Activated naive CD4-positive, alpha-beta T cell treated with anti-CD3 and anti-CD28 coated beads, Interleukin-2, amount 10 ng/mL, durations not matched to agents 7 days and 5 days (primary cell): ENCODE data around the gene MRO.
"Not testable (repeated sequence)": the region's sequence is repeated elsewhere in the genome, so short reads cannot be mapped to it uniquely, and the experiment has no call there.

Experiments used
- CTCF ChIA-PET: fragments of 350-600 bp; sonication (Branson Sonifier 250); formaldehyde crosslinking; loops from one replicate; lab custom pipeline; 2021; ENCODE audit warnings: antibody characterized with exemption; lab: Charles Lee
- DNase-seq: peaks from one replicate; pipeline ENCODE4 v3.0.0-alpha.2; 2020
- H3K27ac Mint-ChIP-seq: one replicate; pipeline ENCODE4 v1.8.0; 2021; ENCODE audit warnings: mild to moderate bottlenecking, moderate library complexity, mixed read lengths
- H3K27me3 Mint-ChIP-seq: one replicate; pipeline ENCODE4 v1.8.0; 2021; ENCODE audit warnings: mild to moderate bottlenecking, mixed read lengths
- H3K36me3 Mint-ChIP-seq: one replicate; pipeline ENCODE4 v1.8.0; 2021; ENCODE audit warnings: mixed read lengths
- H3K4me1 Mint-ChIP-seq: one replicate; pipeline ENCODE4 v1.8.0; 2021; ENCODE audit warnings: mixed read lengths
- H3K4me3 Mint-ChIP-seq: one replicate; pipeline ENCODE4 v1.8.0; 2021; ENCODE audit warnings: mild to moderate bottlenecking, moderate library complexity, mixed read lengths
- H3K9me3 Mint-ChIP-seq: one replicate; pipeline ENCODE4 v1.8.0; 2021; ENCODE audit warnings: mixed read lengths

MRO gene

GRCh38 chr18:50848991-50849390 lies 29.2 kb upstream of the MRO start:
- Mint-ChIP-seq H3K4me3 (no peak overlapping the region), H3K9me3 (no peaks in the 10 kb centered on the region), H3K27ac (no peak overlapping the region), H3K4me1 (no peaks in the 10 kb centered on the region), H3K36me3 (no peaks in the 10 kb centered on the region), H3K27me3 (peaks cover 4% of the 10 kb centered on the region)
- CTCF ChIA-PET: no interaction called here
- no peak for DNase-seq

GRCh38 chr18:50848061-50848551 lies 28.3 kb upstream of the MRO start:
- CTCF ChIA-PET: no interaction called here
- Mint-ChIP-seq H3K27me3 (peaks cover 4% of the 10 kb centered on the region), H3K27ac (no peak overlapping the region), H3K9me3 (no peaks in the 10 kb centered on the region), H3K36me3 (no peaks in the 10 kb centered on the region), H3K4me1 (no peaks in the 10 kb centered on the region), H3K4me3 (no peak overlapping the region)
- DNase-seq: no peak

- Mint-ChIP-seq H3K27ac (no peak overlapping the region), H3K36me3 (no peaks in the 10 kb centered on the region), H3K9me3 (no peaks in the 10 kb centered on the region), H3K27me3 (peaks cover 4% of the 10 kb centered on the region), H3K4me1 (no peaks in the 10 kb centered on the region), H3K4me3 (no peak overlapping the region)
- CTCF ChIA-PET: interaction anchor here (1.3 kb wide), 1 partner anchor 9 kb away, joined by 3 read pairs; no protein-coding TSS in a partner anchor
- DNase-seq: no peak
These were observed 27.4 kb upstream of the MRO start for GRCh38 chr18:50847192-50847591.

GRCh38 chr18:50844960-50845359 lies 25.1 kb upstream of the MRO start:
- H3K4me3 Mint-ChIP-seq: no peak overlapping the region
- peaks cover 12% of the 10 kb centered on the region for H3K27me3 Mint-ChIP-seq
- no peaks in the 10 kb centered on the region for H3K36me3 Mint-ChIP-seq
- H3K9me3 Mint-ChIP-seq: no peaks in the 10 kb centered on the region
- H3K4me1 Mint-ChIP-seq: no peaks in the 10 kb centered on the region
- CTCF ChIA-PET: no interaction called here
- no peak for DNase-seq
- no peak overlapping the region for H3K27ac Mint-ChIP-seq

GRCh38 chr18:50844554-50844953 lies 24.7 kb upstream of the MRO start:
- H3K4me3 Mint-ChIP-seq: no peak overlapping the region
- peaks cover 16% of the 10 kb centered on the region for H3K27me3 Mint-ChIP-seq
- H3K36me3 Mint-ChIP-seq: no peaks in the 10 kb centered on the region
- no peaks in the 10 kb centered on the region for H3K9me3 Mint-ChIP-seq
- H3K27ac Mint-ChIP-seq: no peak overlapping the region
- H3K4me1 Mint-ChIP-seq: no peaks in the 10 kb centered on the region
- no peak for DNase-seq
- CTCF ChIA-PET: no interaction called here

- Mint-ChIP-seq H3K36me3 (no peaks in the 10 kb centered on the region), H3K4me3 (no peak overlapping the region), H3K27ac (no peak overlapping the region), H3K4me1 (no peaks in the 10 kb centered on the region), H3K27me3 (peaks cover 22% of the 10 kb centered on the region), H3K9me3 (no peaks in the 10 kb centered on the region)
- no peak for DNase-seq
- CTCF ChIA-PET: no interaction called here
These were observed 23.0 kb upstream of the MRO start for GRCh38 chr18:50842846-50843245.

- no peak overlapping the region for H3K4me3 Mint-ChIP-seq
- CTCF ChIA-PET: no interaction called here
- peaks cover 21% of the 10 kb centered on the region for H3K27me3 Mint-ChIP-seq
- DNase-seq: no peak
- no peak overlapping the region for H3K27ac Mint-ChIP-seq
- peaks cover 6% of the 10 kb centered on the region for H3K4me1 Mint-ChIP-seq
- no peaks in the 10 kb centered on the region for H3K36me3 Mint-ChIP-seq
- no peaks in the 10 kb centered on the region for H3K9me3 Mint-ChIP-seq
These were observed 20.2 kb upstream of the MRO start for GRCh38 chr18:50839996-50840395.

- Mint-ChIP-seq H3K36me3 (no peaks in the 10 kb centered on the region), H3K27ac (no peak overlapping the region), H3K27me3 (peaks cover 21% of the 10 kb centered on the region), H3K4me3 (no peak overlapping the region), H3K9me3 (no peaks in the 10 kb centered on the region), H3K4me1 (peaks cover 6% of the 10 kb centered on the region)
- CTCF ChIA-PET: no interaction called here
- no peak for DNase-seq
These were observed 19.5 kb upstream of the MRO start for GRCh38 chr18:50839341-50839740.

- Mint-ChIP-seq H3K4me3 (no peak overlapping the region), H3K9me3 (no peaks in the 10 kb centered on the region), H3K27ac (no peak overlapping the region), H3K27me3 (peaks cover 21% of the 10 kb centered on the region), H3K4me1 (peaks cover 6% of the 10 kb centered on the region), H3K36me3 (no peaks in the 10 kb centered on the region)
- DNase-seq: no peak
- CTCF ChIA-PET: interaction anchor here (0.7 to 1.1 kb wide), 3 partner anchors 16 to 754 kb away, joined by 3 to 5 read pairs (median 3); no protein-coding TSS in a partner anchor
These were observed 16.7 kb upstream of the MRO start for GRCh38 chr18:50836521-50836957.

GRCh38 chr18:50833496-50833895 lies 13.7 kb upstream of the MRO start:
- H3K36me3 Mint-ChIP-seq, DNase-seq, H3K4me1 Mint-ChIP-seq, H3K27me3 Mint-ChIP-seq, H3K9me3 Mint-ChIP-seq, H3K27ac Mint-ChIP-seq, CTCF ChIA-PET, H3K4me3 Mint-ChIP-seq: not testable (repeated sequence)

GRCh38 chr18:50832754-50833153 lies 12.9 kb upstream of the MRO start:
- no peaks in the 10 kb centered on the region for H3K9me3 Mint-ChIP-seq
- peaks cover 6% of the 10 kb centered on the region for H3K4me1 Mint-ChIP-seq
- CTCF ChIA-PET: no interaction called here
- no peak for DNase-seq
- no peak overlapping the region for H3K27ac Mint-ChIP-seq
- H3K36me3 Mint-ChIP-seq: no peaks in the 10 kb centered on the region
- H3K4me3 Mint-ChIP-seq: no peak overlapping the region
- H3K27me3 Mint-ChIP-seq: peaks cover 4% of the 10 kb centered on the region

- H3K4me3 Mint-ChIP-seq: no peak overlapping the region
- H3K9me3 Mint-ChIP-seq: no peaks in the 10 kb centered on the region
- no peak for DNase-seq
- CTCF ChIA-PET: interaction anchor here (0.6 kb wide), 1 partner anchor 27 kb away, joined by 3 read pairs; no protein-coding TSS in a partner anchor
- H3K27ac Mint-ChIP-seq: no peak overlapping the region
- no peaks in the 10 kb centered on the region for H3K36me3 Mint-ChIP-seq
- no peaks in the 10 kb centered on the region for H3K27me3 Mint-ChIP-seq
- no peaks in the 10 kb centered on the region for H3K4me1 Mint-ChIP-seq
These were observed 10.7 kb upstream of the MRO start for GRCh38 chr18:50830544-50830943.

GRCh38 chr18:50829644-50830043 lies 9.8 kb upstream of the MRO start:
- CTCF ChIA-PET: no interaction called here
- DNase-seq: no peak
- no peaks in the 10 kb centered on the region for H3K9me3 Mint-ChIP-seq
- no peaks in the 10 kb centered on the region for H3K36me3 Mint-ChIP-seq
- H3K27me3 Mint-ChIP-seq: no peaks in the 10 kb centered on the region
- H3K27ac Mint-ChIP-seq: no peak overlapping the region
- no peaks in the 10 kb centered on the region for H3K4me1 Mint-ChIP-seq
- no peak overlapping the region for H3K4me3 Mint-ChIP-seq

GRCh38 chr18:50826027-50826426 lies 6.2 kb upstream of the MRO start:
- Mint-ChIP-seq H3K27me3 (no peaks in the 10 kb centered on the region), H3K4me3 (no peak overlapping the region), H3K9me3 (no peaks in the 10 kb centered on the region), H3K27ac (no peak overlapping the region), H3K36me3 (no peaks in the 10 kb centered on the region), H3K4me1 (no peaks in the 10 kb centered on the region)
- CTCF ChIA-PET: interaction anchor here (1.2 kb wide), 1 partner anchor 225 kb away, joined by 4 read pairs; no protein-coding TSS in a partner anchor
- DNase-seq: no peak

GRCh38 chr18:50825621-50826020 lies 5.8 kb upstream of the MRO start:
- H3K4me1 Mint-ChIP-seq: no peaks in the 10 kb centered on the region
- H3K27ac Mint-ChIP-seq: no peak overlapping the region
- no peaks in the 10 kb centered on the region for H3K9me3 Mint-ChIP-seq
- H3K4me3 Mint-ChIP-seq: no peak overlapping the region
- DNase-seq: no peak
- CTCF ChIA-PET: no interaction called here
- no peaks in the 10 kb centered on the region for H3K27me3 Mint-ChIP-seq
- no peaks in the 10 kb centered on the region for H3K36me3 Mint-ChIP-seq
